HEK293 (cell line): ENCODE measurements around the gene TCTN2.

ENCODE experiments used
- CTCF ChIA-PET: fragments of 350-600 bp; formaldehyde crosslinking; extraction: SDS; loops from one replicate; lab custom pipeline; 2021; ENCODE audit warnings: antibody characterized with exemption; lab: Yijun Ruan, JAX
- POLR2A ChIA-PET: fragments of 300-600 bp; formaldehyde crosslinking; extraction: SDS; loops from one replicate; lab custom pipeline; 2020; ENCODE audit warnings: antibody characterized with exemption, inconsistent platforms; lab: Yijun Ruan, JAX
- H3K27ac ChIP-seq: fragments of 200-500 bp; sonication (Bioruptor generic); 2 replicates; pipeline ENCODE4 v1.5.1; 2014; ENCODE audit warnings: low read depth, low read length, control low read depth, inconsistent platforms; ENCODE audit errors: extremely low read depth
- H3K36me3 ChIP-seq, 2 experiments: fragments of 200-500 bp in 1 of 2; sonication (Bioruptor generic) in 1 of 2; 1 replicate in 1 of 2; 2 replicates in 1 of 2; pipeline ENCODE4 v1.5.1; 2014 to 2017; ENCODE audit warnings: inconsistent platforms in 2 of 2, low read length in 2 of 2; ENCODE audit not compliant: control insufficient read depth in 2 of 2, insufficient read depth in 1 of 2
- H3K4me1 ChIP-seq: fragments of 200-500 bp; sonication (Bioruptor generic); 2 replicates; pipeline ENCODE4 v1.5.1; 2014; ENCODE audit warnings: mild to moderate bottlenecking, low read length, inconsistent platforms; ENCODE audit not compliant: control insufficient read depth, insufficient read depth
- H3K4me3 ChIP-seq: 2 replicates; pipeline ENCODE4 v1.5.1; 2011; ENCODE audit warnings: low read depth, mild to moderate bottlenecking, control low read depth, low read length, moderate library complexity
- H3K9me3 ChIP-seq: fragments of 200-500 bp; sonication (Bioruptor generic); 2 replicates; pipeline ENCODE4 v1.5.1; 2014; ENCODE audit warnings: low read depth, low read length, inconsistent platforms; ENCODE audit not compliant: control insufficient read depth, insufficient read depth
- GFI1B ChIP-seq: fragments of 450-650 bp; formaldehyde crosslinking; IDR thresholded peaks from 2 replicates; pipeline ENCODE4 v1.5.1; 2016; ENCODE audit warnings: missing biosample characterization, missing genetic modification characterization
- GLI4 ChIP-seq: fragments of 450-650 bp; formaldehyde crosslinking; IDR thresholded peaks from 2 replicates; pipeline ENCODE4 v1.5.1; 2016; ENCODE audit warnings: missing biosample characterization, missing genetic modification characterization
- GLIS2 ChIP-seq: fragments of 450-650 bp; formaldehyde crosslinking; IDR thresholded peaks from 2 replicates; pipeline ENCODE4 v1.5.1; 2016; ENCODE audit warnings: missing biosample characterization, missing genetic modification characterization
- KLF7 ChIP-seq: fragments of 450-650 bp; formaldehyde crosslinking; IDR thresholded peaks from 2 replicates; pipeline ENCODE4 v1.5.1; 2016; ENCODE audit warnings: missing biosample characterization, missing genetic modification characterization, borderline replicate concordance
- SETDB1 ChIP-seq: IDR thresholded peaks from one replicate; pipeline ENCODE4 v1.6.1; 2017; ENCODE audit warnings: mild to moderate bottlenecking, low read length, moderate library complexity, mixed read lengths; ENCODE audit not compliant: insufficient read length
- SP2 ChIP-seq: fragments of 450-650 bp; formaldehyde crosslinking; IDR thresholded peaks from 2 replicates; pipeline ENCODE4 v1.5.1; 2016; ENCODE audit warnings: missing biosample characterization, missing genetic modification characterization
- SP3 ChIP-seq: fragments of 450-650 bp; formaldehyde crosslinking; IDR thresholded peaks from 2 replicates; pipeline ENCODE4 v1.5.1; 2016; ENCODE audit warnings: missing biosample characterization, missing genetic modification characterization
- YY2 ChIP-seq: fragments of 450-650 bp; formaldehyde crosslinking; IDR thresholded peaks from 2 replicates; pipeline ENCODE4 v1.5.1; 2016; ENCODE audit warnings: missing biosample characterization, missing genetic modification characterization
- ZBTB1 ChIP-seq: fragments of 450-650 bp; formaldehyde crosslinking; IDR thresholded peaks from 2 replicates; pipeline ENCODE4 v1.5.1; 2016; ENCODE audit warnings: missing biosample characterization, missing genetic modification characterization
- ZFP41 ChIP-seq: fragments of 450-650 bp; formaldehyde crosslinking; IDR thresholded peaks from 2 replicates; pipeline ENCODE4 v1.5.1; 2016; ENCODE audit warnings: missing biosample characterization, missing genetic modification characterization, borderline replicate concordance
- ZNF114 ChIP-seq: fragments of 450-650 bp; formaldehyde crosslinking; IDR thresholded peaks from 2 replicates; pipeline ENCODE4 v1.5.0; 2017; ENCODE audit warnings: missing biosample characterization, missing genetic modification characterization
- ZNF138 ChIP-seq: fragments of 450-650 bp; formaldehyde crosslinking; IDR thresholded peaks from 2 replicates; pipeline ENCODE4 v1.5.1; 2016; ENCODE audit warnings: missing biosample characterization, missing genetic modification characterization, borderline replicate concordance
- ZNF169 ChIP-seq: fragments of 450-650 bp; formaldehyde crosslinking; IDR thresholded peaks from 2 replicates; pipeline ENCODE4 v1.5.1; 2016; ENCODE audit warnings: missing biosample characterization, missing genetic modification characterization
- ZNF341 ChIP-seq: fragments of 450-650 bp; formaldehyde crosslinking; IDR thresholded peaks from 2 replicates; pipeline ENCODE4; 2016; ENCODE audit warnings: low read depth, missing biosample characterization, missing genetic modification characterization
- ZNF48 ChIP-seq: fragments of 450-650 bp; formaldehyde crosslinking; IDR thresholded peaks from 2 replicates; pipeline ENCODE4 v1.5.1; 2016; ENCODE audit warnings: missing biosample characterization, missing genetic modification characterization
- ZNF610 ChIP-seq: fragments of 450-650 bp; formaldehyde crosslinking; IDR thresholded peaks from 2 replicates; pipeline ENCODE4 v1.5.1; 2016; ENCODE audit warnings: missing biosample characterization, missing genetic modification characterization, borderline replicate concordance
- ZNF747 ChIP-seq: fragments of 450-650 bp; formaldehyde crosslinking; IDR thresholded peaks from 2 replicates; pipeline ENCODE4 v1.5.1; 2016; ENCODE audit warnings: missing biosample characterization, missing genetic modification characterization
- ZNF792 ChIP-seq: fragments of 450-650 bp; formaldehyde crosslinking; IDR thresholded peaks from 2 replicates; pipeline ENCODE4 v1.5.1; 2016; ENCODE audit warnings: missing biosample characterization, missing genetic modification characterization
- ZSCAN16 ChIP-seq: fragments of 450-650 bp; formaldehyde crosslinking; IDR thresholded peaks from 2 replicates; pipeline ENCODE4 v1.5.1; 2016; ENCODE audit warnings: missing biosample characterization, missing genetic modification characterization
- ZSCAN23 ChIP-seq: fragments of 450-650 bp; formaldehyde crosslinking; IDR thresholded peaks from 2 replicates; pipeline ENCODE4 v1.5.1; 2016; ENCODE audit warnings: missing biosample characterization, missing genetic modification characterization
- ZXDB ChIP-seq: fragments of 450-650 bp; formaldehyde crosslinking; IDR thresholded peaks from 2 replicates; pipeline ENCODE4 v1.5.1; 2016; ENCODE audit warnings: missing biosample characterization, missing genetic modification characterization
- TF ChIP-seq, protein P1 (sequence below): fragments of 450-650 bp; formaldehyde crosslinking; IDR thresholded peaks from 2 replicates; pipeline ENCODE4 v1.5.1; 2016; ENCODE audit warnings: missing biosample characterization, missing genetic modification characterization, low read depth
- TF ChIP-seq, protein P2 (sequence below): fragments of 450-650 bp; formaldehyde crosslinking; IDR thresholded peaks from 2 replicates; pipeline ENCODE4 v1.5.1; 2016; ENCODE audit warnings: missing biosample characterization, missing genetic modification characterization
- TF ChIP-seq, protein P3 (sequence below): fragments of 450-650 bp; formaldehyde crosslinking; IDR thresholded peaks from 2 replicates; pipeline ENCODE4 v1.5.1; 2016; ENCODE audit warnings: missing biosample characterization, missing genetic modification characterization, borderline replicate concordance

TCTN2 gene

DNA sequence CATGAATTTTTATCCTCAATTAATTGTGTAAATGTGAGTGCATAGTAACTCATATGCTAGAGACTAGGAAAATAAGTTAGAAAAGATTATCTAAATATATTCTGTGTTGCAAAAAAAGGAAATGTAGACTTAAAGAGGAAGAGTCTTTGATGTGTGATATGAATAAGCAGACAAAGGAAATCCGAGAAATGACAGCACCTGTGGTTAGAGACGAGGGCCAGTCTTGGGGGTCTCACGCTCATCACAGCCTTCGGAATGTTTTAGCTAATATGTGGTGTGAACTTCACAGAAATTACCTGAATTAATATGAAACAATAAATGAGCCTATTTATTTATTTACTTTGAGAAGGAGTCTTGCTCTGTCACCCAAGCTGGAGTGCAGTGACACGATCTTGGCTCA lies 52.9 kb downstream of the TCTN2 start:
- Histone ChIP-seq H3K9me3 (no peaks in the 10 kb centered on the region), H3K36me3 (peaks cover 35 to 55% of the 10 kb centered on the region in 2 experiments), H3K4me1 (no peaks in the 10 kb centered on the region), H3K27ac (no peak overlapping the region), H3K4me3 (no peak overlapping the region)
- CTCF ChIA-PET, result interaction anchor here (1.2 kb wide), 1 partner anchor 9 kb away, joined by 4 read pairs; no protein-coding TSS in a partner anchor
- POLR2A ChIA-PET, result no interaction called here
- TF ChIP-seq ZNF792 (tag by site-specific recombination) (no peak), GLI4 (tag by site-specific recombination) (no peak), YY2 (no peak), SP3 (tag by site-specific recombination) (no peak)

DNA sequence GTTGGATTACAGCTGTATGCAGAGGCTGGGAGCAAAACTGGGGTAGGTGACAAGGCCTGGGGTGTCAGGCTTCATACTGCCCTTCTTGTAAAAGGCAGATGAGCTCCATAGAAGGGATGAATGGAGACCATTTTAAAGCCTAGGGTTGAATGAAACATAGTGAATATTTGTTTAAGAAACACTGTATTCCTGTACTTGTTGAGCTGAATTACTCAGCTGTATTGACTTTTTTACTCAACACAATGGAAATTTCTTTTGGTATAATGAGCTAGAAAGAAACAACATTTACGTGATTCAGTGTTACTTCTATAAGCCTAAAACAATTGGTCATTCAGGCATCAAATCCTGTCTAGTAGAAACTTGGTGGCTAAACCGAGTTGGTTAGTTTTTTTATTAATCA lies 55.3 kb downstream of the TCTN2 start:
- no peak overlapping the region for H3K4me3 ChIP-seq
- no peak for TF ChIP-seq ZSCAN16 (tag by site-specific recombination)
- TF ChIP-seq ZNF747, result no peak
- no peak for TF ChIP-seq GFI1B
- TF ChIP-seq, protein P1, sequence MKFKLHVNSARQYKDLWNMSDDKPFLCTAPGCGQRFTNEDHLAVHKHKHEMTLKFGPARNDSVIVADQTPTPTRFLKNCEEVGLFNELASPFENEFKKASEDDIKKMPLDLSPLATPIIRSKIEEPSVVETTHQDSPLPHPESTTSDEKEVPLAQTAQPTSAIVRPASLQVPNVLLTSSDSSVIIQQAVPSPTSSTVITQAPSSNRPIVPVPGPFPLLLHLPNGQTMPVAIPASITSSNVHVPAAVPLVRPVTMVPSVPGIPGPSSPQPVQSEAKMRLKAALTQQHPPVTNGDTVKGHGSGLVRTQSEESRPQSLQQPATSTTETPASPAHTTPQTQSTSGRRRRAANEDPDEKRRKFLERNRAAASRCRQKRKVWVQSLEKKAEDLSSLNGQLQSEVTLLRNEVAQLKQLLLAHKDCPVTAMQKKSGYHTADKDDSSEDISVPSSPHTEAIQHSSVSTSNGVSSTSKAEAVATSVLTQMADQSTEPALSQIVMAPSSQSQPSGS, result no peak
- TF ChIP-seq KLF7 (tag by site-specific recombination), result no peak
- TF ChIP-seq ZSCAN23, result no peak
- no peak for TF ChIP-seq SP2
- TF ChIP-seq ZNF138 (tag by site-specific recombination), result no peak
- TF ChIP-seq ZBTB1, result no peak
- TF ChIP-seq, protein P2, sequence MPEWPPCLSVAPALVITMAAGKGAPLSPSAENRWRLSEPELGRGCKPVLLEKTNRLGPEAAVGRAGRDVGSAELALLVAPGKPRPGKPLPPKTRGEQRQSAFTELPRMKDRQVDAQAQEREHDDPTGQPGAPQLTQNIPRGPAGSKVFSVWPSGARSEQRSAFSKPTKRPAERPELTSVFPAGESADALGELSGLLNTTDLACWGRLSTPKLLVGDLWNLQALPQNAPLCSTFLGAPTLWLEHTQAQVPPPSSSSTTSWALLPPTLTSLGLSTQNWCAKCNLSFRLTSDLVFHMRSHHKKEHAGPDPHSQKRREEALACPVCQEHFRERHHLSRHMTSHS, result no peak
- TF ChIP-seq ZNF114 (tag by site-specific recombination), result no peak
- no peak for TF ChIP-seq ZNF48
- TF ChIP-seq ZNF169, result no peak
- no peak for TF ChIP-seq ZXDB (tag by site-specific recombination)
- no peak for TF ChIP-seq ZFP41 (tag by site-specific recombination)
- no peak for TF ChIP-seq GLIS2 (tag by site-specific recombination)
- TF ChIP-seq, protein P3, sequence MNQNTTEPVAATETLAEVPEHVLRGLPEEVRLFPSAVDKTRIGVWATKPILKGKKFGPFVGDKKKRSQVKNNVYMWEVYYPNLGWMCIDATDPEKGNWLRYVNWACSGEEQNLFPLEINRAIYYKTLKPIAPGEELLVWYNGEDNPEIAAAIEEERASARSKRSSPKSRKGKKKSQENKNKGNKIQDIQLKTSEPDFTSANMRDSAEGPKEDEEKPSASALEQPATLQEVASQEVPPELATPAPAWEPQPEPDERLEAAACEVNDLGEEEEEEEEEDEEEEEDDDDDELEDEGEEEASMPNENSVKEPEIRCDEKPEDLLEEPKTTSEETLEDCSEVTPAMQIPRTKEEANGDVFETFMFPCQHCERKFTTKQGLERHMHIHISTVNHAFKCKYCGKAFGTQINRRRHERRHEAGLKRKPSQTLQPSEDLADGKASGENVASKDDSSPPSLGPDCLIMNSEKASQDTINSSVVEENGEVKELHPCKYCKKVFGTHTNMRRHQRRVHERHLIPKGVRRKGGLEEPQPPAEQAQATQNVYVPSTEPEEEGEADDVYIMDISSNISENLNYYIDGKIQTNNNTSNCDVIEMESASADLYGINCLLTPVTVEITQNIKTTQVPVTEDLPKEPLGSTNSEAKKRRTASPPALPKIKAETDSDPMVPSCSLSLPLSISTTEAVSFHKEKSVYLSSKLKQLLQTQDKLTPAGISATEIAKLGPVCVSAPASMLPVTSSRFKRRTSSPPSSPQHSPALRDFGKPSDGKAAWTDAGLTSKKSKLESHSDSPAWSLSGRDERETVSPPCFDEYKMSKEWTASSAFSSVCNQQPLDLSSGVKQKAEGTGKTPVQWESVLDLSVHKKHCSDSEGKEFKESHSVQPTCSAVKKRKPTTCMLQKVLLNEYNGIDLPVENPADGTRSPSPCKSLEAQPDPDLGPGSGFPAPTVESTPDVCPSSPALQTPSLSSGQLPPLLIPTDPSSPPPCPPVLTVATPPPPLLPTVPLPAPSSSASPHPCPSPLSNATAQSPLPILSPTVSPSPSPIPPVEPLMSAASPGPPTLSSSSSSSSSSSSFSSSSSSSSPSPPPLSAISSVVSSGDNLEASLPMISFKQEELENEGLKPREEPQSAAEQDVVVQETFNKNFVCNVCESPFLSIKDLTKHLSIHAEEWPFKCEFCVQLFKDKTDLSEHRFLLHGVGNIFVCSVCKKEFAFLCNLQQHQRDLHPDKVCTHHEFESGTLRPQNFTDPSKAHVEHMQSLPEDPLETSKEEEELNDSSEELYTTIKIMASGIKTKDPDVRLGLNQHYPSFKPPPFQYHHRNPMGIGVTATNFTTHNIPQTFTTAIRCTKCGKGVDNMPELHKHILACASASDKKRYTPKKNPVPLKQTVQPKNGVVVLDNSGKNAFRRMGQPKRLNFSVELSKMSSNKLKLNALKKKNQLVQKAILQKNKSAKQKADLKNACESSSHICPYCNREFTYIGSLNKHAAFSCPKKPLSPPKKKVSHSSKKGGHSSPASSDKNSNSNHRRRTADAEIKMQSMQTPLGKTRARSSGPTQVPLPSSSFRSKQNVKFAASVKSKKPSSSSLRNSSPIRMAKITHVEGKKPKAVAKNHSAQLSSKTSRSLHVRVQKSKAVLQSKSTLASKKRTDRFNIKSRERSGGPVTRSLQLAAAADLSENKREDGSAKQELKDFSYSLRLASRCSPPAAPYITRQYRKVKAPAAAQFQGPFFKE (tag by site-specific recombination), result no peak
- TF ChIP-seq ZNF341 (tag by site-specific recombination), result no peak
- no peak for TF ChIP-seq SETDB1
- no peak for TF ChIP-seq ZNF610
- no peak overlapping the region for H3K27ac ChIP-seq
- ChIA-PET POLR2A (interaction anchor here (0.5 to 1.1 kb wide), 3 partner anchors 14 to 89 kb away, joined by 5 to 6 read pairs (median 6); partner anchors contain the start of gene ATP6V0A2), CTCF (interaction anchor here (0.5 to 0.8 kb wide), 2 partner anchors 24 to 27 kb away, joined by 3 read pairs; no protein-coding TSS in a partner anchor)
- peaks cover 37 to 70% of the 10 kb centered on the region in 2 experiments for H3K36me3 ChIP-seq
- H3K4me1 ChIP-seq, result no peaks in the 10 kb centered on the region
- H3K9me3 ChIP-seq, result no peaks in the 10 kb centered on the region
